ENCODE data around the gene ANK3.

DNA sequence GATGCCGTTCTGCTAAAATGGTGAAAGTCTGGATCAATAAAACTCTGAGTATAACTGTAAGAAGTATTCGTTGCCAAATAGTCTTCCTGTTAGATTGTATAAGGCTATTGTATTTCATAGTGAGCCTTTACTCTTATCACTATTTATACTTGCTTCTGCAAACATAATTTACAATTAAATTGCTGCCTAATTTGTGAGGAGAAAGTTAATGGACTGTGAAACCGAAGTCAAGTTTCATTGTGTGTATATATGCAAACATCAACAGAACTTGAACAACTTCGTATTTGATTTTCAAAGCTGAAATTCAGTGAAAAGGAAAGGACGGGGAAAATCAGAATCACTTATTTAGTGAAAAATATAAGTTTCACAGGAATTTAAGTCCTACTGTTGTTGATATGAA, 347.4 kb downstream of the ANK3 start:
- TF ChIP-seq, protein P1, sequence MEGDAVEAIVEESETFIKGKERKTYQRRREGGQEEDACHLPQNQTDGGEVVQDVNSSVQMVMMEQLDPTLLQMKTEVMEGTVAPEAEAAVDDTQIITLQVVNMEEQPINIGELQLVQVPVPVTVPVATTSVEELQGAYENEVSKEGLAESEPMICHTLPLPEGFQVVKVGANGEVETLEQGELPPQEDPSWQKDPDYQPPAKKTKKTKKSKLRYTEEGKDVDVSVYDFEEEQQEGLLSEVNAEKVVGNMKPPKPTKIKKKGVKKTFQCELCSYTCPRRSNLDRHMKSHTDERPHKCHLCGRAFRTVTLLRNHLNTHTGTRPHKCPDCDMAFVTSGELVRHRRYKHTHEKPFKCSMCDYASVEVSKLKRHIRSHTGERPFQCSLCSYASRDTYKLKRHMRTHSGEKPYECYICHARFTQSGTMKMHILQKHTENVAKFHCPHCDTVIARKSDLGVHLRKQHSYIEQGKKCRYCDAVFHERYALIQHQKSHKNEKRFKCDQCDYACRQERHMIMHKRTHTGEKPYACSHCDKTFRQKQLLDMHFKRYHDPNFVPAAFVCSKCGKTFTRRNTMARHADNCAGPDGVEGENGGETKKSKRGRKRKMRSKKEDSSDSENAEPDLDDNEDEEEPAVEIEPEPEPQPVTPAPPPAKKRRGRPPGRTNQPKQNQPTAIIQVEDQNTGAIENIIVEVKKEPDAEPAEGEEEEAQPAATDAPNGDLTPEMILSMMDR (IDR thresholded peaks at IDR 0.05; ENCODE audit: poor library complexity): no peak
- TF ChIP-seq EZH2 (IDR thresholded peaks at IDR 0.05; ENCODE audit: borderline replicate concordance): no peak
